HL-60/S4 treated with retinoic acid at 250 ng/mL for 4 days and 3 days (cell line): ENCODE measurements around the gene DCDC2C.

Source experiments
- in situ Hi-C: fragments of 300-500 bp; cut with MboI; formaldehyde crosslinking; loops from 2 replicates; pipeline ENCODE4 v1.7.0; 2022; ENCODE audit warnings: low sequenced_read_pairs

DCDC2C gene

DNA sequence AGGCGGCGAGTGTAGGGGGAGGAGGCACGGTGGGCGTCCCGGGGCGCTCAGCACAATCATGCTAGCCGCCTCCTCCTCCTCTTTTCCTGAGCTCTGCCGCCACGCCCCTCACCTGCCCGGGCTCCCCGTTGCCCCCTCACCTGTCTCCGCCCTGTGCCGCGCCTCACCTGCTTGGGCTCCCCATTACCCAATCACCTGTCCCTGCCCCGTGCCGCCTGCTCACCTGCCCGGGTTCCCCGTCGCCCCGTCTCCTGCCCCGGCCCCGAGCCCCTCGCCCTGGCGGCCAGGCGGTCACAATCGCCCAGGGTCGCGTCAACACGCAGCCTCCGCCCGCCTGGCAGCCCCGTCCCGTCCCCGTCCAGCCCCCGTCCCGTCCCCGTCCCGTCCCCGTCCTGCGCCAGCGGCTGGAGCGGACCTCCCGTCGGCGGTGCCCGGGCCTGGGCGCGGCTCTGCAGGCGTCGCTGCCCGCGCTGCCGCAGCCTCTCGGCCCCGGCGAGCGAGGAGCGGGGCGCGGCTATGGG lies at the start of gene DCDC2C:
DCDC2C (plus strand) TSS at position 340 of the 521 bp plus-strand sequence; CDS start at position 517, 177 bp downstream.
- in situ Hi-C loops = no loop called here

DNA sequence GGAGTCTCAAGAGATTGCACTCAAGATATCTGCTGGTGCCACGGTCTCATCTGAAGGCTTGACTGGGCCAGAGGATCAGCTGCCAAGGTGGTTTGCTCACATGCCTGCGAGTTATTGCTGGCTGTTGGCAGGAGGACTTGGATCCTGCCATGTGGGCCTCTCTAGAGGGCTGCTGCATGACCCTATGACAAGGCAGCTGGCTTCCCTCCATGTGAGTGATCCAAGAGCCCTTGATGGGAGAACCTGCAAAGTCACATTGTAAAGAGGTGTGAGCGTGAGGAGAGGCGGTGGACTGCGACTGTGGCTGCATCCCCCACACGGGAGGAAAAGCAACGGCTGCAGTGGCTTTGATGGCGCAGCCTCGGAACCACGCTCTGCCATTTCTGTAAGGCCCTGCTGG lies 49.4 kb upstream of the DCDC2C start:
- in situ Hi-C loops = loop anchor here (25.0 kb wide), 1 partner anchor 1542 kb away; no protein-coding TSS in a partner anchor

DNA sequence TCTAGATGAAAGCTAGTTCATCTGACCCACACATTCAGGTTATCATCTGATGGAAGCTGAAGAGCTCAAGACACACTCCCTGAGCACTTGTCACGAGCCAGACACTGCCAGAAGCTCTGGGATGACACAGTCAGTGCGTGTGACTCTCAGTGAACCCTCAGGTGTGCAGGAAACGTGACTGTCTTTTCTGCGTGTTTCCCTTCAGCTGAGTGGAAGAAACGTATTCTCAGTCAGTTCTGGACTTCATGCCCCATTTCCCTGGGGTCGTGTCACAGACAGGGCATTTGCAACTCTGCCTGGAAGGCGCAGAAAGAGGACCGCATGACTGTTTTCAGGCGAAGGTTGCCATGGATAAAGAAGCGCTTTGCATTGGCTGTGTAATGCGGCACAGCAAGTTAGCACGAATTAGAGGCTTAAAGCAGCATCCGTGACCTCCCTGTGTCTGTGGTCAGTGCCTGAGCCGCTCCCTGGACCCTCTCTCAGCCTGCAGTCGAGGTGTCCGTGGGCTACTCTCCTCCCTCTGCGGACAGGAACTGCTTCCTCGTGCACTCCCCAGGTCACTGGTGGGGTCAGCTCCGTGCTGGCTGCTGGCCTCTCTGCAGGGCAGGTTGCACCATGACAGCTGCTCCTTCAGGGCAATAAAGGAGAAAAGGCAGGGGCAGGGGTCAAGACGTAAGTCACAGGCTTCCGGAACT lies 48.7 kb upstream of the DCDC2C start:
- in situ Hi-C loops = loop anchor here (25.0 kb wide), 1 partner anchor 1542 kb away; no protein-coding TSS in a partner anchor

DNA sequence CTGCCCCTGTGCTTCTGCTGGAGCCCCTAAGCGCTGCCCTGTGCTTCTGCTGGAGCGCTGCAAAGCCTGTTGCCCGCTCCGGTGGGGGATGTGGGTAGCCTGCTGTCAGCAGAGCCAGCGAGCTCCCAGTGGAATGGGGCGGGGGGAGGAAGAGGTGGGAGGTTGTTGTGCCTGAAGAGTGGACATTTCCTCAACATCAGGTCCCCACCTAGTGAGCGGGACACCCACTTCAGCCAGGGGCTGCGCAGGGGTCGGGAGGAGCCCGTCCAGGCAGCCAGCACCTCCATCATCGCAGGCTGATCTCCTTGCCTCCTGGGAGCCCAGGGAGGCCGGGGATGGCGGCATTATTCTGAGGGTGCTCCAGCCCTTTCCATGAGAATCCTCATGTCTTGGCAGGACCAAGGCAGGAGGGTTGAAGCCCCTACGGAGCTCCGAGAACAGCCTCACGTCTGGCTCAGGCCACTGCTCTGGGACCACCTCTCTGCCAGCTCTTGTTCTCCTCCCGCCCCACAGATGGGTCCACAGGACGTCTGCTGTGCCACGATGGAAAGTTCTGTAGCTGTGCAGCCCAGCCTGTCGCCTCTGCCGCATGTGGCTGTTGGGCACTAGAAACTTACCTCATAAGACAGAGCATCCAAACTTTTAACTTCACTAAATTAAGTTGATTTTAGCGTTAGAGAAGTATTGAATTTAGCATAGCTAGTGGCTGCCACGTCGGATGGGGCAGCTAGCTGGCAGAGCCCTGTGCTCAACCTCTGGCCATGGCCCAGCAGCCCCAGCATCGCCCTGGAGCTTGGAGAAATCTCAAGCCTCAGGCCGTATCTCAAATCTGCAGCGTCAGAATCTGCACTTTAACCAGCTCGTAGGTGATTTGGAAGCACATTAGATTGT lies 47.3 kb upstream of the DCDC2C start:
- in situ Hi-C loops = loop anchor here (25.0 kb wide), 1 partner anchor 1544 kb away; no protein-coding TSS in a partner anchor

- in situ Hi-C loops = loop anchor here (25.0 kb wide), 1 partner anchor 1545 kb away; no protein-coding TSS in a partner anchor
These were observed 46.3 kb upstream of the DCDC2C start for GRCh38 chr2:3656762-3657721.

- in situ Hi-C loops = loop anchor here (25.0 kb wide), 1 partner anchor 1546 kb away; no protein-coding TSS in a partner anchor
These were observed 45.5 kb upstream of the DCDC2C start, which contains the start of gene ALLC for GRCh38 chr2:3657881-3658280. Gene ALLC (plus strand): TSS chr2:3658200. CDS start chr2:3671158, 12,958 bp downstream.

GRCh38 chr2:3659447-3660432 lies 43.6 kb upstream of the DCDC2C start:
- in situ Hi-C loops = loop anchor here (25.0 kb wide), 1 partner anchor 1547 kb away; no protein-coding TSS in a partner anchor

DNA sequence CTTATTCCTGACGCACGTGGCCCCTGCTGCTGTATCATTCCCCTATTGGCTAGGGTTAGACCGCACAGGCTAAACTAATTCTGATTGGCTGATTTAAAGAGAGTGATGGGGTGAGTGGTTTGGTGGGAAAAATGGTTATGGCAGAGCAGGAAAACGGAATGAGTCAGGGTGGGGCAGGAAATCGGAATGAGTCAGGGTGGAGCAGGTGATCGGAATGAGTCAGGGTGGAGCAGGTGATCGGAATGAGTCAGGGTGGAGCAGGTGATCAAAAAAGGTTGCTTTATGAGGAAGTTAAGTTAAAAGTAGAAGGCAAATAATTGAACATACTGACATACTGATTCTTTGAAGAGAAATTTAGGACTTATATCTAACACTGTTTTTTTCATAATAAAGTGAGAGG lies 42.7 kb upstream of the DCDC2C start:
- in situ Hi-C loops = loop anchor here (25.0 kb wide), 1 partner anchor 1548 kb away; no protein-coding TSS in a partner anchor

- in situ Hi-C loops = loop anchor here (25.0 kb wide), 1 partner anchor 1549 kb away; no protein-coding TSS in a partner anchor
These were observed 42.2 kb upstream of the DCDC2C start for GRCh38 chr2:3661149-3661660.

- in situ Hi-C loops = loop anchor here (25.0 kb wide), 1 partner anchor 1550 kb away; no protein-coding TSS in a partner anchor
These were observed 41.1 kb upstream of the DCDC2C start for GRCh38 chr2:3662239-3662638.

DNA sequence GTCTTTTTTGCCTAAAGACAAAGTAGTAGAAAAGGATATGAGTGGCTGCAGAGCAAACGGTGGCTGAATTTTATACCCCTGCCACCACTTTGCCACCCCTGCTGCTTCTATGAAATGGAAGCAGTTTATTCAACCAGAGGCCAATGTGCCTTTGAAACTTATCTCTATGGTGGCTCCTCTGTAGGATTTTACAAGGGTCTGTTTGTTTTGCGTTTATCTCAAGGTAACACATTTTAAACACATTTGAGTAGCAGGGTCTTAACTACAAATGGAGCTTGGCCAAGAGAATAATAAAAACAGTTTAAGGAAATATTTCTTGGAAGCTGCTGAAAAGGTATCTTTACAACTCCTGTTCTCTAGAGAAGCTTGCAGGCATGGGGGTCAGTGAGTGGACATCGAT lies 39.3 kb upstream of the DCDC2C start:
- in situ Hi-C loops = loop anchor here (25.0 kb wide), 1 partner anchor 1552 kb away; no protein-coding TSS in a partner anchor

DNA sequence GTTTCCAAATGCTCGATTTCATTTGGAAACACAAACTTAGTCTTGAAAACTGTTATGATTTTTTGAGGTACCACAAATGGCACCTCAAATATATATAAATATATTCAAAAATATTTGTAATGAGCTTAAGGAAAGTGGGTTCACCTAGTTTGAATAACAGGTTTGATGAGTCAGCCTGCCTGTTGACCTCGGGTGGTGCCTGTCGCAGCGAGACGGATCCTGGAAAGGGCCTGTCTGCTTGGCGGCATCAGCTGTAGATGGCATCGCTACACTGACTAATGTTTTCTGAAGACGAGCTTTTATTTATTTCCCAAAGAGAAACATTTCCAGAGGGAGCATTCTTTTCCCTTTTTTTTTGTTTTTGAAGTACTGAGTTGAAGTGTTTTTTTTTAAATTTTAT lies 38.5 kb upstream of the DCDC2C start:
- in situ Hi-C loops = loop anchor here (25.0 kb wide), 1 partner anchor 1553 kb away; no protein-coding TSS in a partner anchor

DNA sequence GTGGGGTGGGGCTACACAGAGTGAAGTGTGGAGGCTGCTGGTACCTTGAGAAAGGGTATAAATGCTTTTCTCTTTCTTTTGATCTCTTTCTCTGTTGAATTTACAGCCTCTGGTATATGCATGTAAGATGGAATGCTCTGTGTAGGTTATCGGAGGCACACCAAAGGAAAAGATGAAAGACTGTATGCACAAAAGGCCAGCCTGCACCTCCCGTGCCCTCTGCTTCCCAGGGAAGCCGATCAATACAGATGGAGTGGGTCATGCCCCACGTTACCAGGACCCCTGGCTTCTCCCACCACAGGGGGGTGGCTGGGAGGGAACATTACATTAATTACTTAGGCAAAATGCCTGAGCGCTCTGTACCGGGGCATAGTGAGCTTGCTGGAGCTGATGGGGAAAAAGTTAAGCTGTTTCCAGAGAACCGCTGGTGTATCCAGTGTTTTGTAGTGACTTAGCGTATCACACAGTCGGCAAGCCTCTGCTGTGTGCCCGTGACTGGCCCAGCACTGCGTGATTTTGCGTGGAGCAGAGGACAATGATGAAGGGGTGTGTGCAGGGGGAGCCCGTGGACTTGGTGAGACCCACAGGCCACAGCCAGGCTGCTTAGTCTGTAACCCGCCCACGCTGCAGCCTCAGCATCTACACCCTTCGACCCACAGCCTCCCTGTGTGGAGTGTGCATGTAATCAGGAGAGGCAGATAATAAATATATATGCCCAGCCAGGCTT lies 37.3 kb upstream of the DCDC2C start:
- in situ Hi-C loops = loop anchor here (25.0 kb wide), 1 partner anchor 1554 kb away; no protein-coding TSS in a partner anchor

- in situ Hi-C loops = loop anchor here (25.0 kb wide), 1 partner anchor 1554 kb away; no protein-coding TSS in a partner anchor
These were observed 36.8 kb upstream of the DCDC2C start for GRCh38 chr2:3666613-3666975.

DNA sequence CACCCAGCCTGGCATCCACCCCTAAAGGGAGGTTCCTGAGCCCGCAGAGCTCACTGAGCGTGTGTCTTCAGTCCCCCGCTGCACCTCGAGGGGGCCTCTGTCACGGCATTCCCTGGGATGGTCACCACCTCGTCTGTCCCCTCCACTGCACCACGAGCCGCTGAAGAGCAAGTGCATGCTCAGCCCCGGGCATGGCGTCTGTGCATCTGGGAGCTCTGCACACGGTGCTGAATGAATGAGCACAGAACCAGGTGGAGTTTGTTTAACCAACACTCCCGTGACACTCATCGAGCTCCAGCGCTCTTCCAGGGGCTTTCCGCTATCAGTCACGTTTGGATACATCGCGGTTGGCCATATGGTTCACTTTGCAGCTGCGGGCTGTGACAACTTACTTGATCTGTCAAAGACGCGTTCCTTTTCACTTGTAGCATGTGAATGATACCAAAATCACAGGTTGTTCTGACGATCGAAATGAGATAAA lies 36.2 kb upstream of the DCDC2C start:
- in situ Hi-C loops = loop anchor here (25.0 kb wide), 1 partner anchor 1555 kb away; no protein-coding TSS in a partner anchor

GRCh38 chr2:3669656-3670055 lies 33.7 kb upstream of the DCDC2C start:
- in situ Hi-C loops = loop anchor here (25.0 kb wide), 1 partner anchor 1557 kb away; no protein-coding TSS in a partner anchor

DNA sequence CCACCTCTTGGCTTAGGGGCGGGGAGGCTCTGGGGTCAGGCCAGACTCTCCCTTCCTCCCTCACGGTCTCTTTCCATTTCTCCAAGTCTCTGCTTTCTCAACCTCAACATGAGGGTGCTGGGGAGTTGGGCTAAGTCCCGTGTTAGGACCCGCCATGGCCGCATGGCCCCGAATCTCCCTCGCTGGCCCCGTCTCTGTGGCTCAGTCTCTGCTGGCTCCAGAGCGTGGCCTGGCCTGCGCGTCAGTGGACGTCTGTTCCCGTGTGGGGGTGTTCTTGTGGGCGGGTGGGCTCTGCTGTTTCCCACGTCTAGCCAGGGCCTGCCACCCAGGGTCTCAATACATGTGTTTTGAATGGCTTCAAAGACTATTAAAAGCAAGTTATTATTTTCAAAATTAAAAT lies 33.0 kb upstream of the DCDC2C start:
- in situ Hi-C loops = loop anchor here (25.0 kb wide), 1 partner anchor 1558 kb away; no protein-coding TSS in a partner anchor
